Inferior parietal cortex (tissue), 1 donor: ENCODE results near the gene CASP8.
"Not testable (repeated sequence)": the region's sequence is repeated elsewhere in the genome, so short reads cannot be mapped to it uniquely, and the experiment has no call there.

Experiments
- DNase-seq: peaks from one replicate; pipeline ENCODE4 v3.0.0-alpha.2; 2016; ENCODE audit errors: extremely low spot score

CASP8 gene

DNA sequence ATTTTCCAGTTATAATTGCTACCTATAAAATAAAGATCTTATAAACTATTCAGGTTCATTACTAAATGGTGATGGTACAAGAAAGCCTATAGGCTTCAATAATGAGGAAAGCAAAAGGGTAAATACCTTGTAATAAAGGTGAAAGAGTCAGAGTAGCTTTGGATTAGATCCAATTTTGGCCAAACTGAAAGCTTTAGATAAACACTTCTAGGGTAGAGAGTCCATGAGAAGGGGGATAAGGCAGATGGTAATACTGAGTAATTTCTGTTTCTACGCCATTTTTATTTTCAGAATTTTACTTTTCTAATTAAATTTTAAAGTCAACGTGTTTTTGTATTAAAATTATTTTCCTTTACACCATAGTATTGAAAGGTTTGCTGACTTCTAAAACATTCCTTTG lies 9.4 kb downstream of the CASP8 start:
- DNase-seq, result no peak

DNA sequence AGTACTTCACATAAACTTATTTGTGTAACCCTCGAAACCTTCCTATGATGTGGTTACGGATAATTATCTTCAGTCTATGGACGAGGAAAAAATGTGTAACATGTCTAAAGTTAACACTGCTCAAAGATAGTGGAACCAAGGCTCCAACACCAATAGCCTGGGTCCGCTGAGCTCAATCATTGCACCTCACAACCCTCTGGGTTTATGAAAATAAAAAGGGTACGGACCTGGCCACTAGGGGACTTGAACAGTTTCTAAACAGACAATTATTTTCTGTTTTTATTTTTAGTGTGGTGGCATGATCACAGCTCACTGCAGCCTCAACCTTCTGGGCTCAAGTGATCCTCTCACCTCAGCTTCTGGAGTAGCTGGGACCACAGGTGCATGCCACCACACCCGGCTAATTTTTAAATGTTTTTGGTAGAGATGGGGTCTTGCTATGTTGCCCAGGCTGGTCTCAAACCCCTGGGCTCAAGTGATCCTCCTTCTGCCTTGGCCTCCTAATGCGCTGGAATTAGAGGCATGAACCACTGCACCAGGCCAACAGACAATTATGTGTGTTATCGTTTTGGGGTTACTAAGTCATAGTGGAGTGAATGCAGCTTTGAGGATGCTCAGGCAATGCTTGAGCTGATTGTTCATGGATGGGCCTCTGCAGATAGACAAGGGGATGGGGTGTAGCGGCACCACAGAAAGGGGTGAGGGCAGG lies 10.1 kb downstream of the CASP8 start:
- no peak for DNase-seq

DNA sequence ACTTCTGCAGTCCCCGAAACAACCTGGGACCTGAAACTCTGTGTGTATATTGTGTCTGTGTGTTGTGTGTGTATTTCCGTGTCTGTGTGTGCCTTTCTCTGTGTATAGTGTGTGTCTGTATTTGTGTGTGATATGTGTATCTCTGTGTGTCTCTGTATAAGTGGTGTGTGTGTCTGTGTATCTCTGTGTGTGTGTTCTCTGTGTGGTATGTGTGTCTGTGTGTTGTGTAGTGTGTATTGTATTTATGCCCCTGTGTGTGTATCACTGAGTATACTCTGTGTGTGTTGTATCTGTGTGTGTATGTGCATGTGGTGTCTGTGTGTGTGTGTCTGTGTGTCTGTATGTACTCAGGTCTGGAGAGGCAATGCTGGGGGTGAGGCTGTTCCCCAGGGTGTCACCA lies 11.6 kb downstream of the CASP8 start:
- DNase-seq, result no peak

DNA sequence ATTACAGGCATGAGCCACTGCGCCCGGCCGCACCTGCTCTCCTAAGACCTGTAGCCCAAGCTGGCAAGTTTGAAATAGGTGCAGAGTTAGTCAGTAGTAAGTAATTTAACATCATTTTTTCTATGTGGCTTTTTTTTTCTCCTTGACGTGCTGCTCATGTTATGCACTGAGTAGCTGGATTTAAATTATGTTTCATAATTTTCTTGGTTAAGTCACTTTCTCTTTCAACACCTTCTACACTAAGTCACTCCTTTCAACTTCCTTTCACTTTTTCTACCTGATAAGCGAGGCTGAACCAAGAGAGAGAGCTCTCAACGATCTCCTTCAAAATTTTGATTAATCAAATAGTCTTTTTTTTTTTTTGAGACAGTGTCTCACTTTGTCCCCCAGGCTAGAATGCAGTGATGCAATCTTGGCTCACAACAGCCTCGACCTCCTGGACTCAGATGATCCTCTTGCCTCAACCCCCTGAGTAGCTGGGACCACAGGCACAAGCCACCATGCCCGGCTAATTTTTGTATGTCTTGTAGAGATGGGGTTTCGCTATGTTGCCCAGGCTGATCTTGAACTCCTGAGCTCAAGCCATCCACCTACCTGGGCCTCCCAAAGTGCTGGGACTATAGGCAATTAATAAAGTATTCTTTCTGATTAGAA lies 13.1 kb downstream of the CASP8 start:
- DNase-seq, result no peak

DNA sequence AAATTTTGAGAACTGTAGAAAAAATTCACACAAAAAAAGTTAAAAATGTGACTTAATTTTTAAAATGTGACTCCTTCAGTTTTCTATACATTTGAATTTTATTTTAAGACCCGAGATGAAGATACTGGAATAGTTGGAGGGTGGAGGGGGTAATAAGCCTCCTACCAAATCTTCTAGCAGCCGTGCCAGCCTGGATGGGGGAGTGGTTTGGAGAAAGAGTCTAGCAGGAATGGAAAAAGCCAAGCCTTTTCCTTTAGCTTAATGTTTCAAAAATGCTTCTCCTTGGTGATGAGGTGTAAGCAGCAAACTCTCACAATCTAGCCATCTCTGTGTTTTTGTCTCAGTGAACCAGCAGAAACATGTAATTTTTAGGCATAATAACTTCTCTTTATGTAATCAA lies 14.7 kb downstream of the CASP8 start:
- DNase-seq, result no peak

DNA sequence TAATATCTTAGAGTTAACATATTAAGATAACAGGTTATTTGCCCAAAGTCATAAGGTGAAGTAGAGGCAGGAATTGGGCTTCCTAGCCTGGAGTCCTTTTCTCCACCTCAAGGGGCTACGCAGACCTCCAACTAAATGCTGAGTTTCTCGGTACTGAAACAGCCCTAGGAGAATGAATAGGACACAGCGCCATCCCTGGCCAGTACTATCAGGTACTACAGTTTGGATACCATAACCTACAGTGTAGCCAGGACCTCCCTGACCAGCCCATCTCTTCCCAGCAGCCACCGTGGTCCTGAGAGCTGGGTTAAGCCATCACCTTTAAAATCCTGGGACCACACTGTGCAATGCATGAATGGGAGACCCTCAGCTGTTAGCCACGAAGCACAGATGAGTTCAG lies 15.7 kb downstream of the CASP8 start:
- DNase-seq, result no peak

DNA sequence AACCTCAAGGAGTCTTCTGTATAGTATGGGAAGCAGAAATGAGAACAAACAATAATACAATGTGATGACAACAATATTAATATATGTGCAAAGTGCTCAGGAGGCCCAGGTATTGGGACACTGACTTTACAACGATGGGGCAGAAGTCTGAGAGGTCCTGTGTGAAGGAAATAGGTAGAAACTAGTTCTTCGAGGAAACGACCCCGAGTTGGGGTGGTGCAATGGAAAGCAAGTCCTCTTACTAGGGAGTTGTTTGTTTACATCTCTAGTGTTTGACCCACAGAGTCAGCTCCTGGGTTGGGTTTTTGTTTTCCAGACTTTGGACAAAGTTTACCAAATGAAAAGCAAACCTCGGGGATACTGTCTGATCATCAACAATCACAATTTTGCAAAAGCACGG lies 16.2 kb downstream of the CASP8 start:
- DNase-seq, result no peak

DNA sequence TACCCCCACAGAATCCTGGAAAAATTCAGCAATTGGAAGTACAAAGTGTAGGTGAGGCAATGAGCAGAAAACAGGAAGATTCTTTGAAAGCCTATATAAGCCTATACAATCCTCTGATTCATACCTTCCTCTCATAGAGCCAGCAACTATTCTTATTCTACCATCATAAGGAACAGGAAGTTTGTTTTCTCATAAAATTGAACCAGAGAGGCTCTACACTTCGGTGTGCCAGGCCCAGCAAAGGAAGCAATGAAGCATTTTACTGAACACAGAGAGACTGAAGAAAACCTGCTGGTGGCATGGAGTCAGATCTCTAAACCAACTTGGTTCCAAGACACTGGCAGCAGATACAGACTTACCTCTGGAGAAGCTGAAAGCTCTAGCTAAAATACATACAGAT lies 18.7 kb downstream of the CASP8 start:
- DNase-seq, result no peak

DNA sequence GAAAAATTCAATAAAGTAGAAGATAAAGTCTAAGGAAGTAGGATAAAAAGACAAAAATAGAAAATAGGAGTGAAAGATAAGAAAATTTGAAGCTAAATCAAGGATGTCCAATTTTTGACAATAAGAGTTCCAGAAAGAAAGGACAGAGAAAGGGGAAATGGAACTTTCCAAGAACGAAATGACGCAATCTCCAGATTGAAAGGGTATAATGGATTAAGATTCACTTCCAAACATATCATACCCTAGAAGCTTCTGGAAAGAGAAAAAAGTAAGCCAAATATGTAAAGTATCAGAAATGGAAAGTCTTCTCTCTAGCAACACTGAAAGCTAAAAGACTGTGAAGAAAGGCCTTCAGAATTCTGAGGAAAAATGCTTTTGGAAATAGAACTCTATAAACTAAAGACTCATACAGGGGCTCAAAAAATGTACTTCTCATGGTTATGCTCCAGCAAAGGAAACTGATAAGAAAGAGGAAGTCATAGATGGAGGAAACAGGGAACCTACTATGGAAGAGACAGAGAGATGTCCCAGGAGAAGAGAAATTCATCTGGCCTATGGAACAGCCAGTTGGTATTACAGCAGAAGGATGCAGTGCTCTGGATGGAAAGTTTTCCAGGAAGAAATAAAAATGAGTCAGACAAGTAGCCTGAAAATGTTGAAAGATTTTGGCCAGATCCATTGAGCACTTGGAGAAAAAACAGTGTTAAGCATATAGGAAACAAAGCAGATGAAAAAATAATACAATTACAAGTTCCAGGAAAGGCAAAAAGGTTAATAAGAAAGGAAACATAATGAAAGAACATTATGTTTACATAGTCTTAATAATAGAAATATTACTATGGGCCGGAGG lies 20.1 kb downstream of the CASP8 start:
- DNase-seq, result no peak

DNA sequence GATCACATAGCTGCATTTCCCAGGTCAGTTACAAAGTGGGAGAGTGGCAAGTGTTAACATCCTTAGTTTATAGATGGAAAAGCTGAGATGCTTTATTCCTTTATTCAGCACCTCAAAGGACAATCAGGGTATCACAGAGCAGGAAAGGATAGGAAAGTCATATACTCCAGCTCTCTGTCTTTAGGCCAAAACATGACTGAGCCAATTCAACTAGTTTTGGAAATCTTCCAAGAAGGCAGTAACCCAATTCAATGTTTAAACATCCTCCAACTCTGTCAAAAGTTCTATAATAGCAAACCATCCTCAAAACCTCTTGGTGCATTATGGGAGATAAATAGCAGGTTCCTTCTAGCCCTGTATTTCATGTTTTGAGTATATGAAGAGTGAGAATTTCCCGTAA lies 25.2 kb downstream of the CASP8 start:
- no peak for DNase-seq

DNA sequence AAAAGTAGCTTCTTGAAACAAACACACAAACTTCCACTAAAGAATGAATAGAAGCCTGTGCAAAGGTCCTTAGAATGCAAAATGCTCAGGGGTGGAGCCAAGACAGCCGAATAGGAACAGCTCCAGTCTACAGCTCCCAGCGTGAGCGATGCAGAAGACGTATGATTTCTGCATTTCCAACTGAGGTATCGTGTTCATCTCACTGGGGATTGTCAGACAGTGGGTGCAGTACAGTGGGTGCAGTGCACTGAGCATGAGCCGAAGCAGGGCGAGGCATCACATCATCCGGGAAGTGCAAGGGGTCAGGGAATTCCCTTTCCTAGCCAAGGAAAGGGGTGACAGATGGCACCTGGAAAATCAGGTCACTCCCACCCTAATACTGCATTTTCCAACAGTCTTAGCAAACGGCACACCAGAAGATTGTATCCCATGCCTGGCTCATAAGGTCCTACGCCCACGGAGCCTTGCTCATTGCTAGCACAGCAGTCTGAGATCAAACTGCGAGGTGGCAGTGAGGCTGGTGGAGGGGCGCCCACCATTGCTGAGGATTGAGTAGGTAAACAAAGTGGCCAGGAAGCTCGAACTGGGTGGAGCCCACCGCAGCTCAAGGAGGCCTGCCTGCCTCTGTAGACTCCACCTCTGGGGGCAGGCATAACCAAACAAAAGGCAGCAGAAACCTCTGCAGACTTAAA lies 30.3 kb downstream of the CASP8 start:
- not testable (repeated sequence) for DNase-seq

DNA sequence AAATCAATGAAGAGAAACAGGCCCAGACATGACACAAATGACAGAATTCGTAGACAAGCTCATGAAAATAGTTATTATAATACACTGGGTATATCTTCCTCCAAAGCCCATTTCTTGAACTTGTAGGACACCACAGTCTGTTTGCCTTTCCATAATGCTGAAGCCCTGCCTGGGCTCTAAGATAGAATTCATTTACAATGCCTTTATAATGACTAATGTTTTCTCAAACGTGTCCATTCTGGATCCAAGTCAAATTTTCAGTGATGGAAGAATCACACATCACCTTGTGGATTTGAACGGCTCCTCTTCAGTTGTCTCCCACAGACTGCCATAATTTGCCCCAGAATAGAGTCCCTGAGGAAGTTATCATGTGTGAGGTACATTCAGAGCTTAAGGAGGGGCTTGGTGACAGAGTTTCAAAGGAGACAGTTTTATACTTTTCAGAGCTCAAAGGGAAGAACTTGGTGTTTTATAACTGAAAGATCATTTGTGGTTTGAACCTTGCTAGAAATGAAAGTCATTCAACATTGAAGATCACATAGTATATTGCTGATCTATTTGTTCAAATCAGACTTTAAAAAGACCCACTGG lies 38.2 kb downstream of the CASP8 start:
- no peak for DNase-seq

DNA sequence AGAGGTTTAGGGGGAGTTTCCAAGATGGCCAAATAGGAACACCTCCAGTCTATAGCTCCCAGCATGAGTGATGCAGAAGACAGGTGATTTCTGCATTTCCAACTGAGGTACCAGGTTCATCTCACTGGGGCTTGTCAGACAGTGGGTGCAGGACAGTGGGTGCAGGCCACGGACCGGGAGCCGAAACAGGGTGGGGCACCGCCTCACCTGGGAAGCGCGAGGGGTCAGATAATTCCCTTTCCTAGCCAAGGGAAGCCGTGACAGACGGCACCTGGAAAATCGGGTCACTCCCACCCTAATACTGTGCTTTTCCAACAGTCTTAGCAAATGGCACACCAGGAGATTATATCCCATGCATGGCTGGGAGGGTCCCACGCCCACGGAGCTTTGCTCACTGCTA lies 39.6 kb downstream of the CASP8 start:
- not testable (repeated sequence) for DNase-seq

DNA sequence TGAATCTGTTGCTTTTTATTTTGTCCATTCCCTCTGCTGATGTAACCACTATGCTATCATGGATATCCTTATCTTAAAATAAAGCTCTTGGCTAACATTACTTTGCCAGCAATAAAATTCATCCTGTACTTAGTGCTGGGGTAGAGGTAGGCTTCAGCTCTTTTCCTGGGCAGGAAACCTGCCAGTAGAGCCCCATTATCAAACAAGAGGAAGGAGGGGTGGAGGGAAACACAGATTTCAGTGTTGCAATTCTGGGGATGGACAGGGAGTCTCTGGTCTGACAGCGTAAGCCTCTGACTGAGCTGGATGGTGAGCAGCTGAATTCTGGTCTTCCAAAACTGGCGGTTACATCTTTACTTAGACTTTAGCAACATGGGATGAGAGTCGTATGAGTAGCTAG lies 47.5 kb downstream of the CASP8 start:
- no peak for DNase-seq

DNA sequence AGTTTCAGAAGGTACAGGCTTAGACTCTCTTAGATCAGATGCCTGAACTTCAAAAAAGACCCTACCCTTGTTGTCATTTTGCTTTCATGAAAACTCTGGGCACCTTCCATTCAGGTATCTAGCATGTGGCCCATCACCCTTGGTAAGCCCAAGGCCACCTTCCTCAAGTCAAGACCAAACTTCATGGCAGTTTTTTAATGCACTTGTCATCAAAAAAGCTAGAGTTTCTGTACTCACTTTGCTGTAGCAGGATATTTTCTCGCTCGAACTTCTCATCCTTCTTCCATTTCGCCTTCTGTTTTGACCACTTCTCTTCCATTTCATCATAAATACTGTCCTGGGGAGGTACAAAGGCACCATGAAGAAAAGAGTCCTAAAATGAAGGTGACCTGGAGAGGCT lies 48.6 kb downstream of the CASP8 start:
- DNase-seq, result no peak

DNA sequence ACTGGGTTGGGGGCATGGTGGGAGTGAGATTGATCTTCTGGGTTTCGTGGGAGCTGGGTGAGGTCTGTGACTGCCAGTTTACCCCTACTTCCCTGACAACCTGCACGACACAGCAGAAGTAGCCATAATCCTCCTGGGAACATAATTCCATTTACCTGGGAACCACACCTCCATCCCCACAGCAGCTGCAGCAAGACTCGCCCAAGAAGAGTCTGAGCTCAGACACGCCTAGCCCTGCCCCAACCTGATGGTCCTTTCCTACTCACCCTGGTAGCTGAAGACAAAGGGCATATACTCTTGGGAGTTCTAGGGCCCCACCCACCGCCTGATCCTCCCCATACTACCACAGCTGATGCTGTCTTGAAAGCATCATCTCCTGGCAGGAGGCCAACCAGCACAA lies 53.0 kb downstream of the CASP8 start:
- no peak for DNase-seq

DNA sequence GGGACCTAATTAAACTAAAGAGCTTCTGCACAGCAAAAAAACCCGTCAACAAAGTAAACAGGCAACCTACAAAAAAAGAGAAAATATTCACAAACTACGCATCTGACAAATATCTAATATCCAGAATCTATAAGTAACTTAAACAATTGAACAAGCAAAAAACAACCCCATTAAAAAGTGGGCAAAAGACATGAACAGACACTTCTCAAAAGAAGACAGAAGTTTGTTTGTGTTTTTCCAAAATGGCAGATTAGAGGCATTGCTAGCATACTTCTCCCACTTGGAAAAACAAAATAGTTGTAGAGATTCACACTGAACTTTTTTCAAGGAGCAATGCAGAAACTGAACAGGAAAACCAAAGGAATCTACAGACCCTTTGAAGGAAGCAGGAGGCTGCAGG lies 59.2 kb downstream of the CASP8 start:
- DNase-seq, result no peak

DNA sequence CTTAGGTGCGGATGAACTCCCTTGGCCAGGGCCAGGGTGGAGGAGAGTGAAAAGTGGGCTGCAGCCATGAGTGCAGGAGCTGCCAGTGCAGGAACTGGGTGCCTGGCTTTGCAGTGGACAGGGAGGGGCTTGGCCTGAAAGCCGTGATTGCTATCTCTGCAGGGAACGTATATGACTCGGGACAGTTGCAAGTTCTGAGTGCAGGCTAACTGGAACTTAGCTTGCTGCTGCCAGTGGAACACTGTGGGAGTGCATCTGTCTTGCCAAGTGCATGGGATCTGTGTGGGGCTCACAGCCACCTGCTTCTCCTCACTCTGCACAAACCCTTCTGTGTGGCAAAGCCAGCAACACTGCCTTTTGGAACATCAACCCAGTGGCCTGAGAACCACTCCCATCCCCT lies 59.9 kb downstream of the CASP8 start:
- no peak for DNase-seq

DNA sequence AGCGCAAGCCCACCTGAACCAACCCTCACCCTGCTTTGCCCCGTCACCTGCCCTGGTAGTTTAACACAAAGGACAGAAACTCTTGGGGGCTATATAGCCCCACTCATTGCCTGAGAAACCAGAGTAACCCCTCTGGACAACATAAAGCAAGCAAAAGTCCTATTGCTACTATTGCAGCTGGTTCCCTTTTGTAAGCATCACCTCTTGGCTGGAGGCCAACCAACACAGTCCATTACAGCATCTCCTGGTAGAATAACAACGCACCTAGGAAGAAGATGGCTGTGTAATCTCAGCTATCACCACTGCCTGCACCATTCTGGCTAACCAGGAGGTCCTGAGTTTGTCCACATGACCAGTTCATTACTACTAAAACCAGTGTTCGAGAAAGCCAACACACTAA lies 60.4 kb downstream of the CASP8 start:
- DNase-seq, result no peak

DNA sequence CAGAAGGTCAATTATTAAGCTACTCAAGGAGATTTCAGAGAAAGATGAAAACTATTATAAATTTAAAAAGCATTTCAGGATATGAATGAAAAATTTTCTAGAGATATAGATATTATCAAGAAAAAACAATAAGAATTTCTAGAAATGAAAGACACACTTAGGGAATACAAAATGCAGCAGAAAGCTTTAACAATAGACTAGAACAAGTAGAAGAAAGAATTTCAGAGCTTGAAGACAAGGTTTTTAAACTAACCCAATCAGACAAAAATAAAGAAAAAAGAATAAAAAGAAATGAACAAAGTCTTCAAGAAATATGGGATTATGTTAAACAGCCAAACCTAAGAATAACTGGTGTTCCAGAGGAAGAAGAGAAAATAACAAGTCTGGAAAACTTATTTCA lies 62.4 kb downstream of the CASP8 start:
- no peak for DNase-seq

DNA sequence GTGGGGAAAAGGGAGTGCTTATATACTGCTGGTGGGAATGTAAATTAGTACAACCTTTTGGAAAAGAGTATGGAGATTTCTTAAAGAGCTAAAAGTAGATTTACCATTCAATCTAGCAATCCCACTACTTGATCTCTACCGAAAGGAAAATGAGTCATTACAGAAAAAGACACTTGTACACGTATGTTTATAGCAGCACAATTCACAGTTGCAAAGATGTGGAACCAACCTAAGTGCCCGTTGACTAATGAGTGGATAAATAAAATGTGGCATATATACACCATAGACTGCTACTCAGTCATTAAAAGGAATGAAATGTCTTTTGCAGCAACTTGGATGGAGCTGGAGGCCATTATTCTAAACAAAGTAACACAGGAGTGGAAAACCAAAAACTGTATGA lies 67.3 kb downstream of the CASP8 start:
- no peak for DNase-seq

DNA sequence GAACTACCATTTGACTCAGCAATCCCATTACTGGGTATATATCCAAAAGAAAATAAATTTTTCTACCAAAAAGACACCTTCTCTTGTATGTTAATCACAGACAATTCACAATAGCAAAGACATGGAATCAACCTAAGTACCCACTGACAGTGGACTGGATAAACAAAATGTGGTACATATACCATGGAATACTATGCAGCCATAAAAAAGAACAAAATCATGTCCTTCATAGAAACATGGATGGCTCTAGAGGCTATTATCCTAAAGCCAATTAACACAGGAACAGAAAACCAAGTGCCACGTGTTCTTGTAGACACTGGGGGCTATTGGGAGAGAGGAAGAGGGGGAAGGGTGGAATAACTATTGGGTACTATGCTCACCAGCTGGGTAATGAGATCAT lies 69.1 kb downstream of the CASP8 start:
- no peak for DNase-seq
